Measurements from ENCODE around the gene ARID1B. TPM values are rescaled to one million over a fixed set of nuclear protein-coding genes. Genes with fewer than 3 reads are reported as not detected.

The ARID1B gene
- total RNA-seq, 1 experiment from 2014 or later, result 63.9 TPM

GRCh38 chr6:157143171-157143889, 366.2 kb downstream of the ARID1B start:
- DNase-seq (ENCODE audit: unreplicated experiment), result no peak
- Mint-ChIP-seq H3K4me1 (ENCODE audit: insufficient read depth, unreplicated experiment) (peaks cover 8% of the 10 kb centered on the region), H3K9me3 (ENCODE audit: unreplicated experiment) (no peaks in the 10 kb centered on the region), H3K4me3 (ENCODE audit: unreplicated experiment) (no peak overlapping the region), H3K36me3 (ENCODE audit: insufficient read depth, unreplicated experiment) (peaks cover 20% of the 10 kb centered on the region), H3K27me3 (ENCODE audit: insufficient read depth, unreplicated experiment) (no peaks in the 10 kb centered on the region), H3K27ac (ENCODE audit: low read depth, unreplicated experiment) (no peak overlapping the region)
- BruUV-seq (replicated peaks), result no TSS peak
- ChIA-PET CTCF (interaction anchor here (0.7 kb wide), 1 partner anchor 1838 kb away, joined by 3 read pairs; no protein-coding TSS in a partner anchor), POLR2A (no interaction called here)
- intact Hi-C loops (cut with micrococcal nuclease), result no loop called here
- no peak for TF ChIP-seq CTCF (IDR thresholded peaks at IDR 0.05; ENCODE audit: unreplicated experiment)

GRCh38 chr6:157143890-157144798, 367.0 kb downstream of the ARID1B start:
- no peaks in the 10 kb centered on the region for H3K27me3 Mint-ChIP-seq (ENCODE audit: insufficient read depth, unreplicated experiment)
- no TSS peak for BruUV-seq (replicated peaks)
- intact Hi-C loops (cut with micrococcal nuclease), result no loop called here

DNA sequence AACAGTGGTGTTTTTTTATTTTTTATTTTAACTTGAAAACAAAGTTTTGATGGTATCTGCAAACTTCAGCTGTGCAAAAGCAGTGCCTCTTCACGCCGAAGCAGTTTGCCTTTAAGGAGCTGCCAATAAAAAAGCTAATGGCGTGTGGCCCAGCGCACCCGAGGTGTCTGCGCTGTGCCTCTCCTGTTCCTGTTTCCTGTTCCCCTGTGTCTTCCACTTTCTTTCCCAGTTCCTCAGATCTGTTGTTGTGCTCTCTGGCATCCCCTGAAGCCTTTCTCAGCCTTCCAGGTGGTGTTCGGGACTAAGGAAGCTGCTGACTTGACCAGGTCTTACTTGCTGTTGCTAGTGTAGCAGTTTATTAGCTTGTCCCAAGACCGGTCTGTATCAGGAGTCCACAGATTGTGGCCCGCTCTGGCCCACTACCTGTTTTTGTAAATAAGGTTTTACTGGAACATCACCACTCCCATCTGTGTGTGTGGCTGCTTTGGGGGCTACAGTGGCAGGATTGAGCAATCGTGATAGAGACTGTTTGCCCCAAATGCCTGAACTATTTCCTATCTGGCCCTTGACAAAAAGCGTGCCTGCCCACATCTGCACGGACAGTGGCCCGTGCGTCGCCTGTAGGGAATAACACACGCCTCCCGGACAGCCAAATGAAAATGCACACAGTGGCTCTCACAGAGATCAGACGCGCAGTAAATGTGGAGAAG, 367.8 kb downstream of the ARID1B start:
- no peak overlapping the region for H3K4me3 Mint-ChIP-seq (ENCODE audit: unreplicated experiment)
- intact Hi-C loops (cut with micrococcal nuclease), result no loop called here
- H3K27ac Mint-ChIP-seq (ENCODE audit: low read depth, unreplicated experiment), result no peak overlapping the region
- H3K4me1 Mint-ChIP-seq (ENCODE audit: insufficient read depth, unreplicated experiment), result peaks cover 18% of the 10 kb centered on the region
- no peaks in the 10 kb centered on the region for H3K27me3 Mint-ChIP-seq (ENCODE audit: insufficient read depth, unreplicated experiment)
- TF ChIP-seq CTCF (IDR thresholded peaks at IDR 0.05; ENCODE audit: unreplicated experiment), result no peak
- POLR2A ChIA-PET, result interaction anchor here (0.6 to 0.7 kb wide), 3 partner anchors 37 to 1328 kb away, joined by 3 read pairs; no protein-coding TSS in a partner anchor
- peaks cover 15% of the 10 kb centered on the region for H3K36me3 Mint-ChIP-seq (ENCODE audit: insufficient read depth, unreplicated experiment)
- no peak for DNase-seq (ENCODE audit: unreplicated experiment)
- BruUV-seq (replicated peaks), result no TSS peak
- CTCF ChIA-PET, result interaction anchor here (0.6 kb wide), 1 partner anchor 73 kb away, joined by 3 read pairs; no protein-coding TSS in a partner anchor
- H3K9me3 Mint-ChIP-seq (ENCODE audit: unreplicated experiment), result no peaks in the 10 kb centered on the region

More at GRCh38 chr6:157143890-157144798, 367.0 kb downstream of the ARID1B start:
- no peak overlapping the region for H3K4me3 Mint-ChIP-seq (ENCODE audit: unreplicated experiment)
- H3K4me1 Mint-ChIP-seq (ENCODE audit: insufficient read depth, unreplicated experiment), result peaks cover 16% of the 10 kb centered on the region
- ChIA-PET CTCF (interaction anchor here (0.6 to 0.7 kb wide), 2 partner anchors 72 to 1838 kb away, joined by 3 read pairs; no protein-coding TSS in a partner anchor), POLR2A (interaction anchor here (0.6 to 0.7 kb wide), 3 partner anchors 36 to 1327 kb away, joined by 3 read pairs; no protein-coding TSS in a partner anchor)
- H3K9me3 Mint-ChIP-seq (ENCODE audit: unreplicated experiment), result no peaks in the 10 kb centered on the region
- H3K36me3 Mint-ChIP-seq (ENCODE audit: insufficient read depth, unreplicated experiment), result peaks cover 19% of the 10 kb centered on the region
- no peak overlapping the region for H3K27ac Mint-ChIP-seq (ENCODE audit: low read depth, unreplicated experiment)
- DNase-seq (ENCODE audit: unreplicated experiment), result no peak
- TF ChIP-seq CTCF (IDR thresholded peaks at IDR 0.05; ENCODE audit: unreplicated experiment), result no peak

Measured in MCF 10A (cell line).